Left ventricle myocardium superior (tissue), 1 donor: Measurements from ENCODE around the gene AXDND1. TPM values are rescaled to one million over a fixed set of nuclear protein-coding genes. Genes with fewer than 3 reads are reported as not detected.
A peak's percentile ranks its signal among the peaks of the same experiment; 100 is the strongest.

ENCODE experiments used
- ATAC-seq: fragments of 200-7000 bp; cut with Tn5 transposase; one replicate; pipeline ENCODE4 v1.9.1; 2020; ENCODE audit warnings: mild to moderate bottlenecking, moderate library complexity
- DNase-seq: peaks from one replicate; pipeline ENCODE4 v3.0.0-alpha.2; 2020
- intact Hi-C: fragments of 100-400 bp; cut with micrococcal nuclease; formaldehyde crosslinking; loops from one replicate; pipeline ENCODE4 v1.11.0; 2022
- total RNA-seq: library from RNA; stranded (reverse); fragmentation: NEBNext Ultra II Directional; extraction: Animal tissue kit (Norgen Biotek cat#: 25700); gene quantifications from one replicate; pipeline ENCODE4 v1.2.1, GENCODE V29; 2021
- donor health status: DM: no; HTN: yes; CAD: no; lungs with severe emphysema.

The AXDND1 gene
- total RNA-seq, 1 donor from 2014 or later: not detected

- DNase-seq: no peak
- intact Hi-C loops: no loop called here
- ATAC-seq: no peak
Measured at GRCh38 chr1:179548666-179549367, 183.0 kb downstream of the AXDND1 start.

- no peak for DNase-seq
- ATAC-seq: no peak
- intact Hi-C loops: no loop called here
Measured at GRCh38 chr1:179549368-179549700, 183.6 kb downstream of the AXDND1 start.

GRCh38 chr1:179550746-179551682, 185.2 kb downstream of the AXDND1 start:
- intact Hi-C loops: no loop called here
- ATAC-seq: peak; percentile 66

DNA sequence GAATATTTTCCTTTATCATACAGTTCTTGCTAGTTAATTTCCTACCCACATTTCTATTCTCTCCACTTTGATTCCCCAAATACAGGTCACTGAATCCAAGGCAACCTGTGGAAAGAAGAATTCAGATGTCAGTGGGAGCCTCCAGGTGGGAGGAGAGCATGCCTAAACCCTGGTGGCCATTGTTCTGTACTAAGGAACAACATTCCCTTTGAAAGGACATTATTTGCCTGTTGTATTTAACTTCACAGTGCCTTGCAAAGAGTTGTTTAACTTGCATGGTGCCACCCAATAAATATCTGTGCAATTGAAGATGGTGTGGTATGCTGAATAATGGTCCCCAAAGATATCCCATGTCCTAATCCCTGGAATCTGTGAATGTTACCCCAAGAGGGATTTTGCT, 188.7 kb downstream of the AXDND1 start:
- intact Hi-C loops: no loop called here
- DNase-seq: no peak
- ATAC-seq: no peak

More at GRCh38 chr1:179550746-179551682, 185.2 kb downstream of the AXDND1 start:
- no peak for DNase-seq

DNA sequence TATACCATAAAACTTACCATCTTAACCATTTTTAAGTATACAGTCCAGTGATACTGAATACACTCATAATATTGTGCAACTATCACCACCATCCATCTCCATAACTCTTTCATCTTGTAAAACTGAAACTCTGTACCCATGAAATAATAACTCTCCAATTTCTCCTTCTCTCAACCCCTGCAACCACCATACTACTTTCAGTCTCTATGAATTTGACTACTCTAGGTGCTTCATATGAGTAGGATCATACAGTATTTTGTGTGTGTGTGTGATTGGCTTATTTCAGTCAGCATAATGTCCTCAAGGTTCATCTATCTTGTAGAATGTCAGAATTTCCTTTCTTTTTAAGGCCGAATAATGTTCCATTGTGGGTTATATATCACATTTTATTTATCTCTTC, 192.3 kb downstream of the AXDND1 start:
- ATAC-seq (no peak), DNase-seq (no peak)
- intact Hi-C loops: no loop called here

GRCh38 chr1:179575497-179576314, 209.9 kb downstream of the AXDND1 start, which contains the start of gene NPHS2:
TSS of gene NPHS2 (minus strand) at chr1:179575948. CDS start at chr1:179575864, 84 bp downstream.
- intact Hi-C loops: no loop called here
- no peak for DNase-seq
- no peak for ATAC-seq

DNA sequence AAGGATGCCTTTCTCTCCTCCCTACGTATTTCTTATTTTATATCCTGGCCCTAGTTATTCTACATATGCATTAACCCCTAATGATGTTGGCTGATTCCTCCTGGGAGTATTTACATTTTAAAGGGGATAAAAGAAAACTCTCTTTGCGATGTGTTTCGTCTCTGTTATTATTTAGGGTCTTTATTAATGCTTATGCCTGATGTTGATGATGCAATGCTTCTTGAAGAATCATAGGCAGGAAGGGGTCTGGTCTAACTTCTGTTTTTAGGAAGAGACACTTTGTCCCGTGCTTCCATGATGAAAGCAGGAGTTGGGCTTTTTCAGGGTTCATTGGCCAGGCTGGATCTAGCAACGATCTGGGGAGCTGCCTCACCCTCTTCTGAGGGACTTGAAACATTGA, 210.7 kb downstream of the AXDND1 start:
- no peak for ATAC-seq
- DNase-seq: no peak
- intact Hi-C loops: no loop called here

DNA sequence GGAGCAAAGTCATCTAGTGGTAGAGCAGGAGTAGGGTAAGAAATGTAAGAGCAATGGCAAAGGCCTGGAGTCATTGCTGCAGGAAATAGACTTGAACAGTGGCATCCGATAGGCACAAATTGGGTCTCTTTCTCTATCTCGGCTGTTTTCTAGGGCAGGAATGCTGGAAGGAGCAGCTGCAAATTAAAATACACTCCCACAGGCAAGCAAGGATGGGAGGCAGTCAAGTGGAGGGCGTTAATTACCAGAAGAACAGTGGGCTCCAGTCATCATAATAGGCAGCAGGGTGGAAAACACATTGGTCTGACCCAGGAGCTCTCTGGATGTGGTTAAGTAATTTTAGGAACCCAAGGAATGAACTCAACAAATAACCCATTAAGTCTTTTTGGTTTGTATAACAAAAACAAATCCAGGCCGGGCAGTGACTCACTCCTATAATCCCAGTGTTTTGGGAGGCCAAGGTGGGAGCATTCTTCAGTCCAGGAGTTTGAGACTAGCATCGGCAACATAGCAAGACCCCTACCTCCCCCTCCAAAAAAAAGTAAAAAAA, 218.1 kb downstream of the AXDND1 start:
- intact Hi-C loops: no loop called here
- DNase-seq: no peak
- ATAC-seq: no peak

DNA sequence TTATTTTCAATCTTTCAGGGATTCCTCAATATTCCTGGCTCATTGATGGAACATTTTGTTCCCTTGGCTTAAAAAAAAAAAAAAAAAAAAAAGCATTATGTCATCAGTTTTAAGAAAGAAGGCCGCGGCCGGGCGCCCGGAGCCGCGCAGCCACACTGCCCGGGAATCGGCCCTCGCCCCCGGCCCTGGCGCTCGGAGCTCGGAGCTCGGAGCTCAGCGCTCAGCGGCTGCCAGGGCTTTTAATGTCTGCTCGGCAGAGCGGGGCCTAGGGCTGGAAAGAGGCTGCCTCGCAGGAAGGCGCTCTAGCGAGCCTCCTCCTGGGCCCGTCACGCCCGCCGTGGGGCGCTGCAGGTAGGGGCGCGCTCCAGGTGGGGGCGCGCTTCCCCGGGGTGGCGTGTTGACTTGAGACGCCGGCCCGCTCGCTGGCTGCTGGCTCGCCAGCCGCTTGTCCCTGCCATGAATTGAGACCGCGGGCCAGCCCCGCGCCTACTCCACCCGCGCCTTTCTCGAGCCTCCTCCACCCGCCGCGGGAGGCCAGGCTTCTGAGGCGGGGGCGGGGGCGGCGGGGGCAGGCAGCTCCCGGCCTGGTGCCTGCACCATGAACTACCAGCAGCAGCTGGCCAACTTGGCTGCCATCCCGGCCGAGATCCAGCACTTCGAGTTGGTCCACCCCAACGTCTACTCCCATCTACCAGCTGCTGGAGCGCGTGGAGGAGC, 220.5 kb downstream of the AXDND1 start:
- intact Hi-C loops: no loop called here
- DNase-seq: peak; percentile 72
- peak; percentile 90 for ATAC-seq

- DNase-seq: no peak
- no peak for ATAC-seq
- intact Hi-C loops: no loop called here
Measured at GRCh38 chr1:179587336-179587735, 221.6 kb downstream of the AXDND1 start.

DNA sequence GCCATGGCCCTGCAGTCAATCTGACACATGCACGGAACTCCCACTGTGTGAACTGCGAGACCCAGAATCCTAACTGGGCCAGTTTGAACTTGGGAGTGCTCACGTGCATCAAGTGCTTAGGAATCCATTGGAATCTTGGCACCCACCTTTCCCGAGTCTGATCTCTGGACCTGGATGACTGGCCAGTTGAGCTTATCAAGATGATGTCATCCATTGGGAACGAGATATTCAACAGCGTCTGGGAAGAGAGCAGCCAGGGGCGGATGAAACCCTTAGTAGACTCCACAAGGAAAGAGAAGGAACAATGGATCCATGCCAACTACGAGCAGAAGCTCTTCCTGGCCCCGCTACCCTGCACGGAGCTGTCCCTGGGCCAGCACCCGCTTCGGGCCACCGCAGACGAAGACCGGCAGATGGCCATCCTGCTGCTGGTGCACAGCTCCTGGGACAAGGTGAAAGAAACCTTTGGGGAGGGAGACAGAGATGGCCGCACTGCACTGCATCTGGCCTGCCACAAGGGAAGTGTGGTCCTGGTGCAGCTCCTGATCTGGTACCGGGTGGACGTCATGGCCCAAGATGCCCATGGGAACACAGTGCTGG, 222.8 kb downstream of the AXDND1 start:
- intact Hi-C loops: no loop called here
- DNase-seq: no peak

DNA sequence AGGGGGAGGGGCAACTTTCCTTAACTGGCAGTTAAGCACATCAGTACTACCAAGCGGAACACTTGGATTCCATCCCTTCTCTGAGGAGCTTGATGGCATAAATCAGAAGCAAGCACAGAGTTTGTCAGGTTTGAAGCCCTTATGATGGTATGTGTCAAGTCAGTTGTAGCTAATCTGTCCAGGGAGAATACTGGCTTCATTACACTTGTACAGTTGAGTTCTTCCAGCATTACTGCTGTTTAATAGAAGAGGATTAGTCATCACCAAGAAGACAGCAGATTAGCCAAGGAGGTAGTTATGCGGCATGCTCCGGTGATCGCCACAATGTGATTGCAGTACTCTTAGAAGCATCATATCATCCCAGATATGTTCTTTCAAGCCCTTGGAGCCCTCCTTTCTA, 223.7 kb downstream of the AXDND1 start:
- ATAC-seq (no peak), DNase-seq (no peak)
- intact Hi-C loops: no loop called here

More for the DNA sequence above, 222.8 kb downstream of the AXDND1 start:
- no peak for ATAC-seq

GRCh38 chr1:179590671-179591070, 224.9 kb downstream of the AXDND1 start:
- DNase-seq (no peak), ATAC-seq (no peak)
- intact Hi-C loops: no loop called here

GRCh38 chr1:179591253-179591591, 225.5 kb downstream of the AXDND1 start:
- ATAC-seq: no peak
- intact Hi-C loops: no loop called here
- DNase-seq: no peak

DNA sequence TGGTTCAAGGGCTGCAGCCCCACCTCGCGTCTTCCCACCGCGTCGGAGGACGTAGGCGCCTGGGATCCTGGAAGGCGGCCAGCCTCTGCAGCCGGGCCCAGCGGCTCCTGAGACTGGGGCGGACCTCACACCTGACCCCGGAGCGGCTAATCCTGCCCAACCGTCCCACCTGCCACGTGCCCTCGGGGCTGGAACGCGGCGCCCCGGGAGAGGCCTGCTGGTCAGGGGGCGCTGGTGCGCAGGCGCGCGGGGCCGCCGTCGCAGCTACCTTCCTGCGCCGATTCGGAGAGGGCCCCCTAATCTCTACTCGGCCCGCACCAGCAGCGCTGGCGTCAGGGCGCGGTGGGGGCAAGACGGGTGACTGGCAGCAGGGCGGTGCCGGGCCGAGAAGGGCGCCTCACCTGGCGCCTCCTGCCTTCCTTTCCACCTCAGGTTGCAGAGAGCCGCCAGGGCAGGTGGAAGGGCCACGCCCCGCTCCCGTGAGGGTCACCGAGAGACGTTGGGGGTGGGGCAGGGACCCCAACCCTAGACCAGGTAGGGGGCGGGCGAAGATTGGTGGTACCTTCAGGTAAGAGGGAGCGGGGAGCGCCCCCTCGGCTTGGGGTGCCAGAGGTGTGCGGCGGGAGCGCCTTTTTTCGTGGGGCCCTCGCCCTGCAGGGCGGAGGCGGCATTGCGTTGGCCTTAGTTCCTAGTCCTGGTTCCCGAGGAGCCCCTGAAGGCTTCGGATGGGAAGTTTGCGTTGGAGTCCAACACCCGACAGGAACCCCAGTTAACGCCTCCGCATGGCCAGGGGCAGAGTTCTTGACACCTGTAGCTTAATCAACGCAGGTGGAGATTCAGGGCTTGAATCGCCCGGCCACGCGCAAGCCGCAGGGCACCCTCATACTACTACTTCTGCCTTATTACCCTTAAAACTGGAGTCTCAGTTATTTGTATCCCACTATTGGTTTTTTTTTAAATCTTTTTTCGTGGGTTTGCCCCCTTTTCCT, 226.1 kb downstream of the AXDND1 start, which contains the start of gene TDRD5:
Gene TDRD5, plus strand, starts transcription at position 241 of the 989 bp plus-strand sequence. CDS start 784 bp downstream, outside the sequence.
- intact Hi-C loops: no loop called here
- ATAC-seq (no peak), DNase-seq (no peak)

- ATAC-seq (no peak), DNase-seq (no peak)
- intact Hi-C loops: no loop called here
Measured at GRCh38 chr1:179598631-179599030, 232.9 kb downstream of the AXDND1 start.

DNA sequence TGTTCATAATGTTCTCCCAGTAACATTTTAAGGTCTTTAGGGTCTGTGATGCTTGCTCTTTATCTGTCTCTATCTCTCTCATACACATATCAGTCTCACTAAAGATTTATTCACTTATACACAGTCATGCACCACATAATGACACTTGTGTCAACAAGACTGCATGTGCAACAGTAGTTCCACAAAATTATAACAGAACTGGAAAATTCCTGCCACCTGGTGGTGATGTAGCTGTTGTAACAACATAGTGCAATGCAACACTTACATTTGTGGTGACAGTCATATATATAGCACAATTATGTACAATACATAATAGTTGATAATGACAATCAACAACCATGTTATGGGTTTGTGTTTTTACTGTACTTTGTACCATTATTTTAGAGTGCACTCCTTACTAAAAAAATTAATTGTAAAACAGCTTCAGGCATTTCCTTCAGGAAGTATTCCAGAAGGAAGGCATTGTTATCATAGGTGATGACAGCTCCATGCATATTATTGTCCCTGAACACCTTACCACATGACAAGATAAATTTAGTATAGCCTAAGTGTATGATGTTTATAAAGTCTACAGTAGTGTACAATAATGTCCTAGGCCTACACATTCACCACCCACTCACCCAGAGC, 234.0 kb downstream of the AXDND1 start:
- ATAC-seq: peak; percentile 17

More for the DNA sequence above, 234.0 kb downstream of the AXDND1 start:
- DNase-seq: no peak
- intact Hi-C loops: no loop called here
